ENCODE measurements around the gene KL.

- TF ChIP-seq CTCF (optimal IDR thresholded peaks at IDR 0.05 in 1 of 3, IDR thresholded peaks at IDR 0.05 in 1 of 3, conservative IDR thresholded peaks at IDR 0.05 in 1 of 3; ENCODE audit: extremely low read depth in 1 of 3, insufficient read depth in 2 of 3, low read length in 3 of 3) = no peak
- TF ChIP-seq EZH2 (IDR thresholded peaks at IDR 0.05; ENCODE audit: low read length) = no peak
These were observed 56.1 kb downstream of the KL start for GRCh38 chr13:33072282-33072681.
